C4-2B (cell line): Measurements from ENCODE around the gene ZNF521.

Experiments used
- CTCF ChIP-seq: fragments of 450-650 bp; conservative IDR thresholded peaks from 2 replicates; pipeline ENCODE4 v1.5.1; 2017; ENCODE audit warnings: mild to moderate bottlenecking
- ZFX ChIP-seq: fragments of 450-650 bp; IDR thresholded peaks from 2 replicates; pipeline ENCODE4 v1.6.1; 2017

GRCh38 chr18:25223211-25223610 is 128.8 kb downstream of the ZNF521 start:
- TF ChIP-seq CTCF = no peak
- TF ChIP-seq ZFX = no peak
